HuH-7.5 (cell line): ENCODE data around the gene MYO15A.
A peak's percentile ranks its signal among the peaks of the same experiment; 100 is the strongest.

Experiments used
- DNase-seq: peaks from one replicate; pipeline ENCODE4 v3.0.0; 2011; ENCODE audit warnings: low spot score

Gene MYO15A

GRCh38 chr17:18224053-18224386, 115.5 kb downstream of the MYO15A start:
- DNase-seq = no peak

- no peak for DNase-seq
Measured at GRCh38 chr17:18224387-18225120, 116.0 kb downstream of the MYO15A start.

- DNase-seq = peak; percentile 99
Measured at GRCh38 chr17:18225121-18225641, 116.6 kb downstream of the MYO15A start, which contains the start of gene LLGL1. Gene LLGL1, plus strand, starts transcription at chr17:18225635. Its CDS starts 48 bp downstream, at chr17:18225683.

- DNase-seq = no peak
Measured at GRCh38 chr17:18225642-18226283, 117.2 kb downstream of the MYO15A start.

- no peak for DNase-seq
Measured at GRCh38 chr17:18226284-18226945, 117.9 kb downstream of the MYO15A start.

- DNase-seq = no peak
Measured at GRCh38 chr17:18227635-18228034, 119.1 kb downstream of the MYO15A start.

- no peak for DNase-seq
Measured at GRCh38 chr17:18228176-18228682, 119.7 kb downstream of the MYO15A start.

GRCh38 chr17:18229254-18229653, 120.7 kb downstream of the MYO15A start:
- no peak for DNase-seq
